NCI-H2196 treated with DMSO at 0.1 percent for 48 hours (cell line): ENCODE results near the gene SMAP1.

Source experiments
- DNase-seq: peaks from one replicate; lab custom pipeline; 2025; ENCODE audit not compliant: unreplicated experiment; lab: John Stamatoyannopoulos, UW

The SMAP1 gene

GRCh38 chr6:70667711-70668498 lies at the start of gene SMAP1:
Gene SMAP1 (plus strand): TSS chr6:70667883. CDS start chr6:70668024, 141 bp downstream.
- peak; percentile 82 for DNase-seq

GRCh38 chr6:70620746-70621145 lies 46.9 kb upstream of the SMAP1 start:
- DNase-seq = no peak

- no peak for DNase-seq
Observed at GRCh38 chr6:70622461-70622860, 45.2 kb upstream of the SMAP1 start.

- DNase-seq = no peak
Observed at GRCh38 chr6:70625436-70625835, 42.2 kb upstream of the SMAP1 start.

- no peak for DNase-seq
Observed at GRCh38 chr6:70627500-70628254, 40.0 kb upstream of the SMAP1 start.

- DNase-seq = no peak
Observed at GRCh38 chr6:70629929-70630328, 37.8 kb upstream of the SMAP1 start.

GRCh38 chr6:70633870-70634269 lies 33.8 kb upstream of the SMAP1 start:
- DNase-seq = no peak

GRCh38 chr6:70636596-70636995 lies 31.1 kb upstream of the SMAP1 start:
- DNase-seq = no peak

- no peak for DNase-seq
Observed at GRCh38 chr6:70638468-70638867, 29.2 kb upstream of the SMAP1 start.

- no peak for DNase-seq
Observed at GRCh38 chr6:70651326-70651905, 16.3 kb upstream of the SMAP1 start.

- no peak for DNase-seq
Observed at GRCh38 chr6:70652216-70652615, 15.5 kb upstream of the SMAP1 start.

GRCh38 chr6:70657706-70658105 lies 10.0 kb upstream of the SMAP1 start:
- DNase-seq = no peak

GRCh38 chr6:70663881-70664466 lies 3.7 kb upstream of the SMAP1 start:
- DNase-seq = no peak

- DNase-seq = no peak
Observed at GRCh38 chr6:70666706-70667105, 977 bp upstream of the SMAP1 start.

- no peak for DNase-seq
Observed at GRCh38 chr6:70667256-70667710, 400 bp upstream of the SMAP1 start.

GRCh38 chr6:70668499-70668812 lies 773 bp downstream of the SMAP1 start:
- no peak for DNase-seq

- no peak for DNase-seq
Observed at GRCh38 chr6:70669133-70669532, 1.4 kb downstream of the SMAP1 start.

GRCh38 chr6:70672549-70672948 lies 4.9 kb downstream of the SMAP1 start:
- DNase-seq = no peak

- DNase-seq = no peak
Observed at GRCh38 chr6:70673054-70673453, 5.4 kb downstream of the SMAP1 start.

GRCh38 chr6:70673601-70674000 lies 5.9 kb downstream of the SMAP1 start:
- DNase-seq = no peak

GRCh38 chr6:70675822-70676221 lies 8.1 kb downstream of the SMAP1 start:
- no peak for DNase-seq

- DNase-seq = no peak
Observed at GRCh38 chr6:70676821-70677220, 9.1 kb downstream of the SMAP1 start.
